HCT116 (cell line): ENCODE results near the gene TBX3.

Source experiments
- ATF3 ChIP-seq: IDR thresholded peaks from 2 replicates; pipeline ENCODE4 v1.6.1; 2012
- CEBPB ChIP-seq: IDR thresholded peaks from 2 replicates; pipeline ENCODE4 v1.6.1; 2012; ENCODE audit warnings: low read depth
- CTCF ChIP-seq, 3 experiments: fragments of 200-600 bp in 1 of 3; sonication (generic) in 1 of 3; IDR thresholded peaks in 2 of 3; conservative IDR thresholded peaks in 1 of 3; 2 replicates each; pipeline ENCODE4 v1.5.1; 2012 to 2017; ENCODE audit warnings: low read depth in 2 of 3, low read length in 2 of 3, antibody characterized with exemption in 1 of 3, borderline replicate concordance in 1 of 3, control low read depth in 1 of 3, mild to moderate bottlenecking in 1 of 3, mixed read lengths in 1 of 3, mixed run types in 1 of 3, moderate library complexity in 1 of 3; ENCODE audit not compliant: insufficient read depth in 1 of 3
- EGR1 ChIP-seq: IDR thresholded peaks from 2 replicates; pipeline ENCODE4 v1.6.1; 2012; ENCODE audit warnings: low read depth
- EZH2 ChIP-seq: fragments of 200-600 bp; sonication (generic); IDR thresholded peaks from 2 replicates; pipeline ENCODE4 v1.6.1; 2017; ENCODE audit warnings: antibody characterized with exemption, mixed run types
- EZH2phosphoT487 ChIP-seq: fragments of 200-600 bp; IDR thresholded peaks from 2 replicates; pipeline ENCODE4 v1.6.1; 2018; ENCODE audit warnings: antibody characterized with exemption, borderline replicate concordance
- JUND ChIP-seq: IDR thresholded peaks from 2 replicates; pipeline ENCODE4 v1.6.1; 2012
- POLR2A ChIP-seq: IDR thresholded peaks from 2 replicates; pipeline ENCODE4 v1.7.0; 2011; ENCODE audit warnings: borderline replicate concordance; ENCODE audit not compliant: insufficient read depth, insufficient read length; ENCODE audit errors: extremely low read depth
- POLR2AphosphoS5 ChIP-seq: IDR thresholded peaks from 2 replicates; pipeline ENCODE4 v1.6.1; 2011; ENCODE audit warnings: mild to moderate bottlenecking, low read depth, low read length, moderate library complexity
- RAD21 ChIP-seq: IDR thresholded peaks from 2 replicates; pipeline ENCODE4 v1.6.1; 2012; ENCODE audit warnings: low read depth, mild to moderate bottlenecking
- REST ChIP-seq: IDR thresholded peaks from 2 replicates; pipeline ENCODE4 v1.6.1; 2012; ENCODE audit warnings: low read depth
- SP1 ChIP-seq: IDR thresholded peaks from 2 replicates; pipeline ENCODE4 v1.6.1; 2012; ENCODE audit warnings: low read depth
- YY1 ChIP-seq: IDR thresholded peaks from 2 replicates; pipeline ENCODE4 v1.6.1; 2011; ENCODE audit warnings: low read length, low read depth, moderate library complexity, mild to moderate bottlenecking; ENCODE audit not compliant: insufficient replicate concordance; ENCODE audit errors: extremely low read depth

- TF ChIP-seq EZH2phosphoT487: no peak
- no peak for TF ChIP-seq EZH2
- no peak for TF ChIP-seq CTCF (IDR thresholded peaks at IDR 0.05 in 2 of 3, conservative IDR thresholded peaks at IDR 0.05 in 1 of 3; ENCODE audit: borderline replicate concordance in 1 of 3, insufficient read depth in 1 of 3, low read depth in 2 of 3, low read length in 2 of 3)
- TF ChIP-seq RAD21: no peak
- no peak for TF ChIP-seq POLR2A
- no peak for TF ChIP-seq POLR2AphosphoS5
- TF ChIP-seq EGR1: no peak
- no peak for TF ChIP-seq CEBPB
- TF ChIP-seq REST: no peak
- no peak for TF ChIP-seq SP1
- no peak for TF ChIP-seq JUND
- no peak for TF ChIP-seq YY1
- no peak for TF ChIP-seq ATF3
Observed at GRCh38 chr12:114685869-114686268, 1.9 kb upstream of the TBX3 start.
